HG02938 (cell line): ENCODE measurements around the gene SMIM36.
A peak's percentile ranks its signal among the peaks of the same experiment; 100 is the strongest.
"Not testable (repeated sequence)": the region's sequence is repeated elsewhere in the genome, so short reads cannot be mapped to it uniquely, and the experiment has no call there.

Experiments
- ATAC-seq: cut with Tn5 transposase; IDR thresholded peaks from one replicate; pipeline ENCODE4 v1.9.1; 2021; ENCODE audit warnings: mild to moderate bottlenecking, moderate library complexity; ENCODE audit not compliant: unreplicated experiment

The SMIM36 gene

DNA sequence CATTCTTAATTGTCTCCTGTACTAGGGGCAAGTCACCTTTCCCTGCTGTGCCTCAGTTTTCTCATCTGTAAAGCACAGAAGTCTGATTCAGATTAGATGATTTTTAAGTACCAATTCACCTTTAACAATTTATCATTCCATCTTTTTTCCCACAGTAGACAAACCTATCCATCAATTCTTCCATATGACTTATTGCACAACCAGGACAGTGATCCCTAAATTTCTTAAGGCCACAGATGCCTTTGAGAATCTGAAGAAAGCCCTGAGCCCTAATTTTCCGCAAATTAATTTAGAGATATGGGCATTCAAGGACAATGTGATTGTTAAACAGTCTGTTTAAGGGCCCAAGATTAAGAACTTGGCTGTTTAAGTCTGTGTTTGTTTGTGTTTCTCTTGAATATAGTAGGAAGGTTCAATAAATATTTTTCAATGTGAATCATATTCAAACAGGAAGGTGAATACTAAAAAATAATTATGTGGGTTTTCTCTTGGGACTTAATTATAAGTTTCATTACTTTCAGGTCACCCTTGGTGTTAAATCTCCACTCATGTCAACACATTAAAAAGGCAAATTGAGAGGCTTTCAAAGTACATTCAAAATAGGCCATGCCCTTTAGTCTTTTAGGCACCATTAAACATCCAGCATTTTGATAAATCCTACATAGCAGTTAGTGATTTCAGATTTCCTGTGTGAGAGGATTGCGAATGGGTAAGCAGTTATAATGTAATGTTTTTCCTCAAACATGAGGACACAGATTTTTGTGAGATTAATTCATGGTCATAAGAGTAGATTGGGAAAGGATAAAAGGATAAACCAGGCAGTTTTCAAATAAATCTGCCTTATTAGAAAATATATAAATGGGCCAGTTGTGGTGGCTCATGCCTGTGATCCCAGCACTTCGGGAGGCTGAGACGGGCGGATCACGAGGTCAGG is 54.7 kb downstream of the SMIM36 start:
- ATAC-seq = no peak

DNA sequence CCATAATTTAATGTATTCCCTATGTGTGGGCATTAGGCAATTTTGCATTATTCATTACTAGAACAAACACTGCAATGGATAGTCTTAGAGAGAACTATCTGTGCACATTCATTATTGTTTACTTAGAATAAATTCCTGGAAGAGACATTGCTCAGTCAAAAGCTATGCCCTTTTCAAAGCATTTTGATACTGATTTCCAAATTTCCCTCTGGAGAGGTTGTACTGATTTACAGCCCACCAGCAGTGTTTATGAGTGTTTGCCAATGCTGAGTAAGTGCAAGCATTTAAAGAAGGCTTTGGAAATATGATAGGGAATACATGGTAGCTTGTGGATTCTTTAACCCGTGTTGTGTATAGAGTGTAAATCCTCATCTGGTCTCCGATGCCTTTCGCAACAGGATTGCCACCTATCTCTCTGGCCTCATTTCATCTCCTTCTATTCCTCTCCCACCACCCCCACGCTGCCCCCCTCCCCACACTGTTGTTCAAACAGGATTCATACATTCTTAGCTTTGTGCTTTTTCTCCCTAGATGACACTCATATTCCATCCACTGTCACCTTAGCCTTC is 56.3 kb downstream of the SMIM36 start:
- ATAC-seq = no peak

DNA sequence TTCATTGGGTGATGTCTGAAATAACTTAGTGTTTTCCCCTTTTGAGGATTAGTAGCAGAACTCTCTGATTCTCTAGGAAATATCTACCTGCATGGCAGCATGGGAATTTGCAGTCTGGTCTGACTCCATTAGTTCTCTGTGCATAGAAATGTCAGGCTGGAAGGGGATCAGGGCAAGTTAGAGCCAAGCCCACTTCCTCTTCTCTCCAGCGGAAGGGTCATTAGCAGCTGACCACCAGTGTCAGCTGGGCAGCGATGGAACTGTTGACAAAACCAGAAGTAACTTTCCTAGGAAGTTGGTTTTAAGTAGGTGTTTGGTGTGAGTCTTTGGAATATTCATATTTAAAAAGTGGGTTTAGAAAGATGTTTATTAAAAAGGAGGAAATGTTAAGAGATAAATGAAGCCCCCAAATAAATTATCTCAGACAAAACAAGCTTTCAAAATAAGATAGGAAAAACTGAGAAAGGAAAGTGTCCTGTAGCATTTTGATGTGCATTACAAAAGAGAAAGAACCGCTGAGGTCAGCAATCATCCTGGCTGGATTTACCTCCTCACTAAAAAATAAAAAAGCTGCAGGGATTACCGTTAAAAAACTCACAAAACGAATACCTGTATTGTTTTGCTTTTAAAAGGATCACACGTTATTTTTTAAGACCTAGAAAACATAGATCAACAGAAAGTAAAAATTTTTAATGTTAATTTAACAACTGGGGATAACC is 57.3 kb downstream of the SMIM36 start:
- ATAC-seq = no peak

DNA sequence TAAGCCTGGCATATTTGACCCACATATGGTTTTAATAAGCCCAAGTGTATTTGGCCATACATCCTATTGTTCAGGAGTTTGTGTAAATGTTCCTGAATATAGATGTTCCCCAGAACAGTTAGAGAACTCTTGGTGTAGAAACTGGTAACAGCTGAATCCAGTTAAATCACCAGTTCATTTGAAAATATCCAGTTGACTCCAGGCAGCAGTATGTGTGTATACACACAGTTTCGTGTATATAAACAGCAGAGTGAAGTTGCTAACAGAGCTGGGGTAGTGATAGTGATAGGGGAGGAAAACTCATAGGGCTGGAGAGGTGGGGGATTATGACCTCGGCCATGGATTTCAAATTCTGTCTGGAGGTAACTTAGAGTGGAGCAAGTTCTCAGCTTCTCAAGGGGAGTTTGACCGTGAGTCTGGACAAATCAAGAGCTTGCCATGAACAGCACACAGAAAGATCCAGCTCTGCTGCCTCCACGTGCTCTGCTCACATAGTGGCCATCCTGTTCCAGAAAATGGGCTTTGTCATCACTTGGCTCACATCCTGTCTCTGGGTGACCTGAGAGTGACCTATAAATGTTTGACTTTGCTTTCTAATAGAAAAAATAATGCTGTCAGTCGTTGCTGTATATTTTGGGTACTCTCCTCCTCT is 59.0 kb downstream of the SMIM36 start:
- peak; percentile 57 for ATAC-seq

DNA sequence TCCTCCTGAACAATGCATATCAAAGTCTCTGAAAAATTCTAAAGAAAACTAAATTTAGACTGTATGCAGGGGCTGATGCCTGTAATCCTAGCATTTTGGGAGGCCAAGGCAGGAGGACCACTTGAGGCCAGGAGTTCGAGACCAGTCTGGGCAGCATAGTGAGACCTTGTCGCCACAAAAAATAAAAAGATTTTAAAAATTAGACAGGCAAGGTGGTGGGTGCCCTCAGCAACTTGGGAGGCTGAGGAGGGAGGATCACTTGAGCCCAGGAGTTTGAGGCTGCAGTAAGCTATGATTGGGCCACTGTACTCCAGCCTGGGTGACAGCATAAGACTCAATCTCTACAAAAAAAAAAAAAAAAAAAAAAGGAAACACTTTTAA is 59.5 kb downstream of the SMIM36 start:
- no peak for ATAC-seq

DNA sequence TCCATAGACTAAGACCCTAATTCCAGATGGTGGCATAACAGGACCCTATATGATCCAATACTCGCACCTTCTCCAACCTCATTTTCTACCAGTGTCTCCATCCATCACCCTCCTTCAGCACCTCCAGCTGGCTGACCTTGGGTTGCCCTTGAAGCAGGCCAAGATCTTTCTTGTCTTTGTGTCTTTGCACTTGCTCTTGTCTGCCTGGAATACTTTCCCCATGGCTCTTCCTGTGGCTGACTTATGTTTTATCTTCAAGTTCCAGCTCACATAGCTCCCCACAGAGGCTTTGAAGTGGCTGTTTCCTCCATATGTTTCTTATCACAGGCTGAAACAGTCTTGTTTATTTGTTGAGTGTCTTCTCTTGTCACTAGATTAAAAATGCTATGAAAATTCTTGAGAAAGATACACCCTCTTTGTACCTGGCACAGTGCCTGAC is 60.0 kb downstream of the SMIM36 start:
- no peak for ATAC-seq

DNA sequence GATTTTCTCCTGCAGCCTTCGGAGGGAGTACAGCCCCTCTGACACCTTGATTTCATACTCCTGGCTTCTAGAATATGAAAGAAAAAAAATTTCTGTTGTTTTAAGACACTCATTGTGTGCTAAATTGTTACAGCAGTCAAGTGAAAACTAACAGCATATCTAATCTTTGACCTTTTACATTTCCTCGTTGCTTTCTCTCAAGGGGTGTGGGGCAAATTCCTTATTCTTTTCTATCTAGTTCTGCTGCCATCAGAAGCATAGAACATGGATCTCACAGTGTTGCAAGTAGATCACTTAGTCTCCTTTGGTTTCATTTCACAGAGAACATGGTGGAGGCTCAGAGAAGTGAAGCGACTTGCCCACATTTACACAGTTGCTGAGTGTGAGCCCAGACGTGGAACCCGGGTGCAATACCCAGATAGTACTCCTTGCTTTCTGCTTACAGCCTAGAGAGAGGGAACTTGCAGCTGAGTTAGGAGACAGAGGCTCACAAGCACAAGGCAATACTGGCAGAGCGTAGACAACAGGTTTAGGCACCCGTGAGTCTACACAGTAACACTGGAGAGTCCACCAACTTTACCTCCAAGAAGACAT is 60.9 kb downstream of the SMIM36 start:
- no peak for ATAC-seq

DNA sequence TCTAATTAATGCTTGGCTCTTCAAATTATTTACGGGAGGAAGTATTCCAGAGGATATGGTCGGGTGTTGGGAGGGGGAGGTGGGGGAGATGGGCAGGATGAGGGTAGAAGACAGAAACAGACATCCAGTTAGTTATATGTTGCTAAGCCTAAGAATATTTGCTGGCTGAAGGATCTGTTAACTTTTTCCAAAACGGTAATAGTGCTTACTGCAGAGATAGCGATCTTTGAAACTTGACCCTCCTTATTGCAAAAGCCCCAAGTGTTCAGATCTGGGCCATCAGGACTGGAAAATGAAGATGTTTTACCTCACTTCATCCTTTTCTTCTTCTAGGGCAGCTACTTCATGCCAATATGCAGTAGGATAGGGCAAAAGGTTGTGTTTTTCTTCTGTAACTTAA is 62.6 kb downstream of the SMIM36 start:
- no peak for ATAC-seq

DNA sequence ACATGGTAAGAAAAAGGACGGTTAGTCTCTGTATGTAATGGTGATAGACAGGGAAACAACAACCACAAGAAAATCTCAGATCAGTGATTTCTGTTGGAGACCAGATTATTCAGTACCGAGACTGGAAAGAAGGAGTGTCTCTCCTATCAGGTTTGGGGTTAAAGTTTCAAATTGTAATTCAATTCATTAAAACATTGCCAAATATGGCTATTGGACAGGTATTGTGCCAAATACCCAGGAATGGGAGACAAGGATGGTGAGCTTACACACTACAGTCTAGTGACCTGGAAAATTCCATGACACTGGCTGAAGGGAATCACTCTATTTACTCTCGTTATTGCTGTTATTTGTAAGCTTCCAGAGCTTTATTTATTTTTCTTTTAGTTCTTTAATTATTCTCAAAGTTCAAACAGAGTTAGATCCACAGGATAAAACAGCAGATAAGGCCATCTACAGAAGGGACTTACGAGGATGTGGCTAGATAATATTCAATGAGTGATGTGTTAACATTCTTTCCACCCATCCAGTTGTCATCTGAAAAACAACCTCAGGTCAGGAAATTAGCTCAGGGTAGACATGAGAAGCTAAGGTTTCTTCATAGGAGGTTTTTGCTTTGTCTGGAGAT is 64.6 kb downstream of the SMIM36 start:
- ATAC-seq = no peak

DNA sequence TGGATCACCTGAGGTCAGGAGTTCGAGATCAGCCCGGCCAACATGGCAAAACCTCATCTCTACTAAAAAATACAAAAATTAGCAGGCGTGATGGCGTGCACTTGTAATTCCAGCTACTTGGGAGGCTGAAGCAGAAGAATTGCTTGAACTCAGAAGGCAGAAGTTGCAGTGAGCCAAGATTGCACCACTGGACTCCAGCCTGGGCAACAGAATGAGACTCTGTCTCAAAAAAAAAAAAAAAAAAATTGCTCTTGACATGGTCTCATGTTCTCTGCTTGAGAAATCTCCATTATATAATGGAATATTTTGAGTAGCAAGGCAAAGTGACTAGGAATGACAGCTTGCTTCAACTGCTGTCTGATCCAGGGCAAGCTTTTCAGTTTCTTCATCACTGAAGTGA is 65.2 kb downstream of the SMIM36 start:
- not testable (repeated sequence) for ATAC-seq

DNA sequence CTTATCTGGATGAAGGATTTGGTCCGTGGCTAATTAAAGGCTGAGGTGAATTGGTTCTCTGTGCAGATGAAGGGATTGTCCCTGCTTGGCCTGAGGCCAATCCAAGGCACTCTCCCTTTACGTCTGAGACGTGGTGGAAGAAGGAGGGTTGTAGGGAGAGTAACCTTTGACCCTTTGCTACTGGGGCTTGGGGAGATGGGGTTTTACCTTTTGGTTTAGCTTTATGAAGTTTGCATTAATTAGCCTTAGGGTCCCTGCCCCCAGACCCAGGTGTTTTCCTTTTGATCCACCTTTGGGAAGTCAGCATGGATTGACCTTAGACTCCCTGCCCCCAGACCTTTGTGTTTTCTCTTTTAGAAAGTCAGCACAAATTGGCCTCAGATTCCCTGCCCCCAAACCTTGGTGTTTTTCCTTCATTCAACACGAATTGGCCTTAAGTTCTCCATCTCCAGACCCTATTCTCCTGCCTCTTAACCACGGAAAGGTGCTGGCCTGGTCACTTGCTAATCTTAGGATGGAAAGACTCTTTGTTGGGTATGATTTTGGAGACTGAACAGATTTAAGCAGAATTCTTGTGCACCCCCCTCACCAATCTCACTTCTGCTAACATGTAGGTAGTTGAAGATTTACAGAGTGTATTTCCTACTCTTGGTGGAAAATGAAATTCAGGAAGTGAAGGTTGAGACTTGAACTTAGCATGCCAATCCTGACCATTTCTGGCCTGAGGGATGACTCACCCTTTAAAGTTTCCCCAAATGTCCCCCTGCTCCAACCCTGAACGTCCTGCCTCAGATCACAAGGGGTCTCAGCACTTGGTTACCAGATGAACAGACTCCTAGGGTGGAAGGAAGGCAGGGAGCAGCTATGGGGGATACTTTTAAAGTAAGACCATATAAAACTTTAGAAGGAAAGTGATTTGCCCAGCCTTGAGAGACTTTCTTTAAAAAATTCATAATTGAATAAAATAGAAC is 66.5 kb downstream of the SMIM36 start:
- peak; percentile 76 for ATAC-seq

DNA sequence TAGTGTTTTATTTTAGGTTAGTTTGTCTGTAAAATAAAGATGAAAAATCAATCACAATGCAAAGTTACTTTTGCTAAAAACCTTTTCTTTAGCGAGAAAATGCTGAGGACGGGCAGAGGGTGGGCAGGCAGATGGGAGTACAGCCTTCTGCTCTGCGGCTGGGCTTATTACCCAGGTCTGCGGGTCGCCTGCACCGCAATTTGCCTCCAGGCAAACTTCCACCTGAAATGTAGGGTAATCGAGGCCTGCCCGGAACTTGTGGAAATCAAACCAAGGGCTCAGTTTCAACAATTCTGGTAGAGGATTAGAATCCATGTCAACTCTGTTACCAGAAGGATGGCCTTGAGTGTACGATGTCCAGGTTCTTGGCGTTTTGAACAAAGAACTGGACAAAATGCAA is 67.3 kb downstream of the SMIM36 start:
- ATAC-seq = no peak

DNA sequence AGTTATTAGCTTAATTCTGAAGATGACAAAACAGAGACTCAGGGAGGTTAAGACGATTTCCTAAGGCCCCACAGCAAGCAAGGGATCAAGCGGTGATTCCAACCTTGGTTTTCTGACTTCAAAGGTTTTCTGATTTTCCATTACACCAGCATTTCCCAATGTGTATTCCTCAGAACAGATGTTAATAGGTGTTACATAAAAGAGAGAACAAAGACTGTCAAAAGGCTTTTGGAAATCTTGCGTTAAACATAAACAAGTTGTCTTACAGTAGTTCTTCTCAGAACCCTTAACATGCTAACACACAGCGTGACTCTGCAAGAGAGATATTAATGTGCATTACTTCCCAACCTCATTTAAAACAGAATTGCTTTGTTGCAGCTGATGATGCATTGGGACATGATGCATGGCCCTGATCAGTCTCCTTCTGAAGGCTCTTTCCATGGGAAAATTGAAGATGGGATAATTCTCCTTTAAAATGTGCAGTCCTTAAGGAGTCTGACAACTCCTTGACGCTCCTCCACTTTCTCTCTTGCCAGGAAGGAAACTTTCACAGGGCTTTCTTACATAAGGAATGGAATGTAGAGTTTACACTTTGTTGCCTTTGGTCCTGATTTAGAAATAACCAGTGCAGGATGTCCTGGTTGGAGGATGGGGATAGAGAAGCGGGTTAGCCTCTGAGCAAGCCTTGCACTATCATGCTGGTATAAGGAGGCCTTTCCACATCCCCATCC is 68.1 kb downstream of the SMIM36 start:
- ATAC-seq = no peak

DNA sequence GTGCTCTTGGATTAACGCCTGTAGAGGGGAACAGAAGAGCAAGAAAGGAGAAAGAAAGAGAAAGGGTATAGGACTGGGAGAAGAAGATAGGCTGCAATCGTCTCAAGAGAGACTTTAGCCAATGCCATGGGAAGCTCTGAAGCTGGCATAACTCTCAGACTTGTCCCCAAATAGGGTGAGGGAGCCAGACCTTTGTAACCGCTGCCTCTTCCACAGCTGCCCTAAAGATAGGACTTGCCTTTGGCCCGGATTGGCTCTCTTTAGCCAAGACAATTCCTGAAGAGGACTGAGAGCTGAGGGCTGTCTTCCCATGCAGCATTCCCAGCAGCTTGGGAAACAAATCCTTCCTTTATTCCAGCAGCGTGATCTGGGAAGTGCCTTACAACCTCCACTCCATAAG is 68.8 kb downstream of the SMIM36 start:
- ATAC-seq = no peak

DNA sequence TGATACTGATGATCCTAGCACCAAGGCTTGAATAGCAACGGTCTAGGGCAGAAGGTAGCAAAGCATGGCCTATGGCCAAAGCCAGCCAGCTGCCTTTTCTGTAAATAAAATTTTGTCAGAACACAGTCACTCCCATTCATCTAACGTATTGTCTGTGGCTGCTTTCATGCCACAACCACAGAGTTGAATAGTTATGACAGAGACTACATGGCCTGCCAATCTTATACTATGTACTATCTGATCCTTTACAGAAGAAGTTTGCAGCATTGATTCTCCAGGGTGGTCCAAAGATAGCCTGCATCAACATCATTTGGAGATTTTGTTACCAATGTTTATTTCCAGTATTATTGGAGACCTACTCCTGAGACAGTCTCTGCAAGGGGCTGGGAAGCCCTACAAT is 69.7 kb downstream of the SMIM36 start:
- no peak for ATAC-seq

DNA sequence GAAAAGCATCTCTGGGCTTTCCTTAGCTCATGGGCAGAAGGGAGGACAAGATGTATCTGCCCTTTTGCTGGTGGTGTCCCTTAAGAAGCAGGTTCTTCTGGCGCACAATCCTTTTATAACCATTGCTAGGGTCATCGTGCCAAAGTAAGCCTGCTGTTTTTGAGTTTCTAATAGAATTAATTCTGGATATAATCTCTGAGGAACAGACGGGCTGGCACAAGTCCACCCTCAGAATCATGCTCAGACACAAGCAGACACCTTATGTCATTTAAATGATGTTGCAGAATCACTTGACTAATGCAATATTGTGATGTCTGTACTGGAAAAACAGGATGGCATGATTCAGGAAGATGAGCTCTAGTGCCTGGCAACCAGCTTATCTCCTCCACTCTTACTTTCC is 70.9 kb downstream of the SMIM36 start:
- ATAC-seq = no peak

DNA sequence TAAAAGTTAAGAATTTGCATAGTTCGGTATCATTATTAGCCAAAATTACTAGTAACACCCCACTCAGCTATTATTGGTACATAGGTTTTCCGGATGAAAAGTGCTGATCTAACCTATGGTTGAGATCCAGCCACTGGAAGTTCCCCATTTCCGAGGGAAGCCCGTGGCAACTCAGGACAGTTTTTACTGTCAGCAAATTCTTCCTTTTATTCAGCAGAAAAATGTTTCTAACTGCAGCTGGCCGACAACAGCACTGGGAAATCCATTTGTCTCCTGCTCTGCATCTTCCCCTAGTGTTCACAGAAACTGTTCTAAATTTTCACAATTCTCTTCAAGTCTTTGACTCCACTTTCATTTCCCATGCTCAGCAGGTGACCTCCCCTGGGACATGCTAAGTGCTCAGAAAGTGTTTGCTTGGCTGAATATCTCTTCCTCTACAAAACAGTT is 74.1 kb downstream of the SMIM36 start:
- peak; percentile 67 for ATAC-seq
